GM18520 (cell line): ENCODE measurements around the gene HCAR2.
"Not testable (repeated sequence)": the region's sequence is repeated elsewhere in the genome, so short reads cannot be mapped to it uniquely, and the experiment has no call there.

Source experiments
- ATAC-seq: cut with Tn5 transposase; IDR thresholded peaks from one replicate; pipeline ENCODE4 v1.9.1; 2021; ENCODE audit not compliant: unreplicated experiment

The HCAR2 gene

GRCh38 chr12:122721057-122721545 is 17.9 kb upstream of the HCAR2 start:
- no peak for ATAC-seq

GRCh38 chr12:122716658-122717057 is 13.5 kb upstream of the HCAR2 start, which contains the start of gene HCAR3:
HCAR3 (minus strand) TSS chr12:122716811; CDS start chr12:122716737, 74 bp downstream.
- ATAC-seq, result not testable (repeated sequence)

- ATAC-seq, result not testable (repeated sequence)
These were observed 12.1 kb upstream of the HCAR2 start for GRCh38 chr12:122715211-122715610.

- ATAC-seq, result not testable (repeated sequence)
These were observed 10.5 kb upstream of the HCAR2 start for GRCh38 chr12:122713491-122714188.

GRCh38 chr12:122711266-122711665 is 8.1 kb upstream of the HCAR2 start:
- ATAC-seq, result not testable (repeated sequence)

GRCh38 chr12:122710341-122710740 is 7.2 kb upstream of the HCAR2 start:
- ATAC-seq, result not testable (repeated sequence)

GRCh38 chr12:122709287-122709686 is 6.1 kb upstream of the HCAR2 start:
- ATAC-seq, result not testable (repeated sequence)

GRCh38 chr12:122703841-122704240 is 684 bp upstream of the HCAR2 start:
- ATAC-seq, result not testable (repeated sequence)

- not testable (repeated sequence) for ATAC-seq
These were observed 1.7 kb downstream of the HCAR2 start for GRCh38 chr12:122701481-122701880.

GRCh38 chr12:122700038-122700710 is 3.0 kb downstream of the HCAR2 start:
- not testable (repeated sequence) for ATAC-seq

- not testable (repeated sequence) for ATAC-seq
These were observed 6.2 kb downstream of the HCAR2 start for GRCh38 chr12:122696922-122697321.

- no peak for ATAC-seq
These were observed 11.6 kb downstream of the HCAR2 start for GRCh38 chr12:122691566-122691965.

GRCh38 chr12:122688291-122688690 is 14.9 kb downstream of the HCAR2 start:
- no peak for ATAC-seq

GRCh38 chr12:122687086-122687485 is 16.1 kb downstream of the HCAR2 start:
- no peak for ATAC-seq

- ATAC-seq, result no peak
These were observed 16.6 kb downstream of the HCAR2 start for GRCh38 chr12:122686538-122686937.

- ATAC-seq, result no peak
These were observed 18.8 kb downstream of the HCAR2 start for GRCh38 chr12:122684297-122684813.

- ATAC-seq, result no peak
These were observed 21.3 kb downstream of the HCAR2 start for GRCh38 chr12:122681814-122682213.

- not testable (repeated sequence) for ATAC-seq
These were observed 22.2 kb downstream of the HCAR2 start for GRCh38 chr12:122680989-122681388.

GRCh38 chr12:122676781-122677180 is 26.4 kb downstream of the HCAR2 start:
- not testable (repeated sequence) for ATAC-seq

GRCh38 chr12:122676015-122676414 is 27.1 kb downstream of the HCAR2 start:
- not testable (repeated sequence) for ATAC-seq

- no peak for ATAC-seq
These were observed 30.6 kb downstream of the HCAR2 start for GRCh38 chr12:122672515-122672914.
